HG02970 (cell line): Measurements from ENCODE around the gene IFNA21.
"Not testable (repeated sequence)": the region's sequence is repeated elsewhere in the genome, so short reads cannot be mapped to it uniquely, and the experiment has no call there.

ENCODE experiments used
- ATAC-seq: cut with Tn5 transposase; IDR thresholded peaks from one replicate; pipeline ENCODE4 v1.9.1; 2021; ENCODE audit warnings: mild to moderate bottlenecking, moderate library complexity, moderate number of reproducible peaks; ENCODE audit not compliant: unreplicated experiment, low FRiP score

The IFNA21 gene

GRCh38 chr9:21144603-21145002 lies 21.9 kb downstream of the IFNA21 start:
- ATAC-seq: no peak

DNA sequence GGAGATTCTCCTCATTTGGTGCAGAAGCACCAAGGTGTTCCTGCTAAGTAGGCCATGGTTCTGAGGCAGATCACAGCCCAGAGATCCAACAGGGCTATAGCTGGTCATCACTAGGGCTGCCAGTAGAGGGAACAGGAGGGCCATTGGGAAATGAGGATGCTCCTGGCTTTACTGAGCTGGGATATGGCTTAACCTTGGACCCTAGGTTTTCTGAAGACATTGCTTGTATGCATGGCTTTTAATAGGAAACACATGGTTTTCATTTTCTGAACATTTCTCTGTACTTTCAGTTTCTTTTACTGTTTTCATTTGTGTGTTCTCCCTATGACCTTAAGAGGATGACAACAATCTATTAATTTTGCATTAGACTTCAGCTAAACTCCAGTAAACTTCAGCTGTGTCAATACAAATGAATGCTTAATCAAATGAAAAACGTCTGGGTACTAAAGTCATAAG lies 25.0 kb downstream of the IFNA21 start, which contains the start of gene IFNW1:
Gene IFNW1 (minus strand): TSS at position 406 of the 456 bp plus-strand sequence. CDS start 262 bp downstream, at position 144.
- ATAC-seq: no peak

GRCh38 chr9:21137020-21137419 lies 29.4 kb downstream of the IFNA21 start:
- ATAC-seq: no peak

DNA sequence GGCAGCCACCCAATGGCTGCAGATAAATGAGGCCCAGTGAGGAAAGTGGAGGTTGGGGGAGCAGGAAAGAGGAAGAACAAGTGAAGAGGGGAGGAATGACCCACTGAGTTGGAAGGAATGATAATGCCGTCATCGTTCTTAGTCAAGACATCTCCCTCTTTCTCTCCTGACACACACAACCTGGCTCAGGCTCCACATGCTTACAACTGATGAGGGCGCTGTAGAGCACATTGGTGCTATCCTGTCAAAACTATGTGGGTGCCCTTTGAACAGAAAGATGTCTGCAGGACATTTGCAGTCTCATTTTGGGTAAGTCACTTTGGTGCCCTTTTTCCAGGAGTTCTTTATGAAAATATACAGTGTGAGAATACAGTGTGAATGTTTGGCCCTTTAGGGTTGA lies 30.7 kb downstream of the IFNA21 start:
- no peak for ATAC-seq

DNA sequence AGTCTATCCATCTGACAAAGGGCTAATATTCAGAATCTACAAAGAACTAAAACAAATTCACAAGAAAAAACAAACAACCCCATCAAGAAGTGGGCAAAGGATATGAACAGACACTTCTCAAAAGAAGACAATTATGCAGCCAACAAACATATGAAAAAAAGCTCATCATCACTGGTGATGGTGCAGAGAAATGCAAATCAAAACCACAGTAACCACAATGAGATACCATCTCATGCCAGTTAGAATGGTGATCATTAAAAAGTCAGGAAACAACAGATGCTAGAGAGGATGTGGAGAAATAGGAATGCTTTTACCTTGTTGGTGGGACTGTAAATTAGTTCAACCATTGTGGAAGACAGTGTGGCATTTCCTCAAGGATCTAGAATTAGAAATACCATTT lies 38.3 kb downstream of the IFNA21 start:
- not testable (repeated sequence) for ATAC-seq

DNA sequence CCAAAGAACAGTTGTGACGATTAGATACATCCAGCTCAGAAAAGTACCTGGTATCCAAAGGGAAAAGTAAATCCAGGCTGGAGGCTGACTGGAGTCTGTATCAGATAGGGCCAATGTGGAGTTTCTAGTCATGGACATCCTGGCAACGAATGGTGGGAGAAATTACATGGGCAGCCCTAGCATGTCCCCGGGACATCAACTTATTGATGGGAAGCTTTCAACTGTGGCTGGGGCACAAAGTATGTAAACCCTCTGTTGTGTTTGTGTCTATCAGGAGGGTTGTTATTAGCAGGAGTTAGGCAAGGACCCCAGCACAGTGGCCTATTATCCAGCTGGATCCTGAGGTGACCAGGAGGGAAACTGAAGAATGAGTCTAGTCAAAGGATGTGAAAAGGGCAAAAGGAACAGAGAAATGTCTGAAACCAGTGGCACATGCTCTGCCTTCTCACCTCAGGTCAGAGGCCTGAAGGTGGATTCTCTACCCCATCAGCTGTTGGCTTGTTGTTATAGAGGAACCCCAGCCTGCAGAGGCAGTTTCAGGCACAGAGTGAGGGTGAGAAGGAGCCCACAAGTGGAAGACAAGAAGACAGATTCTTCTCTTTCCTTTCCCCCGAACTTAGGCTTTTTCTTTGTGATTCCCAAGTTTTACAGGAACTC lies 44.7 kb downstream of the IFNA21 start:
- ATAC-seq: no peak

- no peak for ATAC-seq
These were observed 45.4 kb downstream of the IFNA21 start for GRCh38 chr9:21121079-21121478.

- no peak for ATAC-seq
These were observed 47.2 kb downstream of the IFNA21 start for GRCh38 chr9:21119093-21119770.
